ENCODE results near the gene GFRAL.

GRCh38 chr6:55397986-55398385 is 70.7 kb downstream of the GFRAL start:
- TF ChIP-seq HDGF (IDR thresholded peaks at IDR 0.05; ENCODE audit: borderline replicate concordance) (no peak), SUZ12 (IDR thresholded peaks at IDR 0.05) (no peak), SP1 (IDR thresholded peaks at IDR 0.05) (no peak), NFRKB (IDR thresholded peaks at IDR 0.05) (no peak), FOXK2 (IDR thresholded peaks at IDR 0.05) (no peak), ELF4 (IDR thresholded peaks at IDR 0.05) (no peak), BHLHE40 (IDR thresholded peaks at IDR 0.05; ENCODE audit: borderline replicate concordance) (no peak)

Measured in HEK293T (cell line).